IMR-90 (cell line): ENCODE measurements around the gene DENND1A. TPM values are rescaled to one million over a fixed set of nuclear protein-coding genes. Genes with fewer than 3 reads are reported as not detected.

Experiments used
- ATAC-seq: fragments of 200-7000 bp; cut with Tn5 transposase; 2 replicates; pipeline ENCODE4 v1.9.1; 2020; ENCODE audit warnings: low read depth, mild to moderate bottlenecking, moderate library complexity
- BruUV-seq: library from RNA; stranded (reverse); fragments of 400-500 nt; replicated peaks from 2 replicates; lab custom pipeline; 2021; lab: Mats Ljungman, UMichigan
- CTCF ChIA-PET: fragments of 300-600 bp; formaldehyde crosslinking; extraction: SDS; loops from one replicate; lab custom pipeline; 2021; ENCODE audit warnings: antibody characterized with exemption; lab: Yijun Ruan, JAX
- POLR2A ChIA-PET: fragments of 300-600 bp; sonication (Branson Sonifier 250); formaldehyde crosslinking; loops from one replicate; lab custom pipeline; 2022; ENCODE audit warnings: antibody characterized with exemption; ENCODE audit not compliant: unreplicated experiment; lab: Charles Lee
- DNase-seq: peaks from one replicate; pipeline ENCODE4 v3.0.0; 2013
- H2AFZ ChIP-seq: replicated peaks from 2 replicates; pipeline ENCODE3; 2013; ENCODE audit warnings: low read length, mild to moderate bottlenecking; ENCODE audit not compliant: poor library complexity
- H2AK5ac ChIP-seq: 2 replicates; pipeline ENCODE4 v1.6.1; 2013; ENCODE audit warnings: low read depth, low read length, inconsistent platforms
- H2AK9ac ChIP-seq: replicated peaks from 2 replicates; pipeline ENCODE3; 2013; ENCODE audit warnings: mild to moderate bottlenecking, low read depth, low read length, moderate library complexity; ENCODE audit not compliant: poor library complexity
- H2BK120ac ChIP-seq: 2 replicates; pipeline ENCODE4 v1.6.1; 2013; ENCODE audit warnings: low read depth, low read length, inconsistent platforms
- H2BK15ac ChIP-seq: 3 replicates; pipeline ENCODE4 v1.6.1; 2013; ENCODE audit warnings: low read depth, low read length, inconsistent platforms
- H2BK20ac ChIP-seq: 2 replicates; pipeline ENCODE4 v1.6.1; 2013; ENCODE audit warnings: low read depth, mild to moderate bottlenecking, inconsistent platforms, low read length, moderate library complexity
- H2BK5ac ChIP-seq: 2 replicates; pipeline ENCODE4 v1.6.1; 2013; ENCODE audit warnings: mild to moderate bottlenecking, low read depth, low read length, inconsistent platforms; ENCODE audit not compliant: poor library complexity, severe bottlenecking
- H3K14ac ChIP-seq: replicated peaks from 2 replicates; pipeline ENCODE4 v1.6.1; 2013; ENCODE audit warnings: low read depth, low read length, inconsistent platforms
- H3K18ac ChIP-seq: 2 replicates; pipeline ENCODE4 v1.6.1; 2013; ENCODE audit warnings: low read depth, low read length, control low read depth
- H3K23ac ChIP-seq: 2 replicates; pipeline ENCODE4 v1.6.1; 2013; ENCODE audit warnings: low read depth, low read length, inconsistent platforms
- H3K27ac ChIP-seq: 2 replicates; pipeline ENCODE4 v1.5.1; 2013; ENCODE audit warnings: mild to moderate bottlenecking, control low read depth, low read length; ENCODE audit not compliant: insufficient read depth
- H3K27me3 ChIP-seq: 2 replicates; pipeline ENCODE4 v1.6.1; 2013; ENCODE audit warnings: low read length; ENCODE audit not compliant: control insufficient read depth, insufficient read depth
- H3K36me3 ChIP-seq: 2 replicates; pipeline ENCODE4 v1.6.1; 2013; ENCODE audit warnings: low read length, mixed read lengths; ENCODE audit not compliant: control insufficient read depth, insufficient read depth
- H3K4ac ChIP-seq: 2 replicates; pipeline ENCODE4 v1.6.1; 2013; ENCODE audit warnings: low read depth, low read length, inconsistent platforms
- H3K4me1 ChIP-seq: 2 replicates; pipeline ENCODE4 v1.6.1; 2013; ENCODE audit warnings: low read length, mixed read lengths; ENCODE audit not compliant: control insufficient read depth, insufficient read depth
- H3K4me2 ChIP-seq: 2 replicates; pipeline ENCODE4 v1.6.1; 2013; ENCODE audit warnings: low read depth, mild to moderate bottlenecking, control low read depth, low read length, moderate library complexity
- H3K4me3 ChIP-seq: 2 replicates; pipeline ENCODE4 v1.5.1; 2013; ENCODE audit warnings: low read depth, mild to moderate bottlenecking, control low read depth, low read length, moderate library complexity; ENCODE audit not compliant: insufficient read depth
- H3K56ac ChIP-seq: 2 replicates; pipeline ENCODE4 v1.6.1; 2013; ENCODE audit warnings: low read length, inconsistent platforms; ENCODE audit not compliant: insufficient read depth; ENCODE audit errors: extremely low read depth
- H3K79me1 ChIP-seq, 2 experiments: 2 replicates each; pipeline ENCODE4 v1.6.1; 2013; ENCODE audit warnings: low read length in 2 of 2, inconsistent platforms in 1 of 2, low read depth in 1 of 2
- H3K9ac ChIP-seq: 2 replicates; pipeline ENCODE4 v1.6.1; 2013; ENCODE audit warnings: low read depth, low read length, control low read depth
- H3K9me1 ChIP-seq: 2 replicates; pipeline ENCODE4 v1.6.1; 2013; ENCODE audit warnings: low read length, inconsistent platforms; ENCODE audit not compliant: insufficient read depth
- H3K9me3 ChIP-seq: 2 replicates; pipeline ENCODE4 v1.6.1; 2013; ENCODE audit warnings: low read length; ENCODE audit not compliant: control insufficient read depth, insufficient read depth
- H4K20me1 ChIP-seq: 2 replicates; pipeline ENCODE4 v1.6.1; 2013; ENCODE audit warnings: low read length, inconsistent platforms; ENCODE audit not compliant: insufficient read depth
- H4K5ac ChIP-seq: 2 replicates; pipeline ENCODE4 v1.6.1; 2013; ENCODE audit warnings: mild to moderate bottlenecking, low read depth, low read length, control low read depth
- H4K8ac ChIP-seq, 2 experiments: 2 replicates each; pipeline ENCODE4 v1.6.1; 2013; ENCODE audit warnings: low read depth in 2 of 2, low read length in 2 of 2, control low read depth in 1 of 2, inconsistent platforms in 1 of 2
- H4K91ac ChIP-seq: 2 replicates; pipeline ENCODE4 v1.6.1; 2013; ENCODE audit warnings: low read depth, low read length, inconsistent platforms; ENCODE audit not compliant: insufficient read depth
- BHLHE40 ChIP-seq: fragments of 150-350 bp; IDR thresholded peaks from 2 replicates; pipeline ENCODE4 v1.6.1; 2016; ENCODE audit warnings: mild to moderate bottlenecking, low read depth, low read length
- CEBPB ChIP-seq: IDR thresholded peaks from 2 replicates; pipeline ENCODE4 v1.6.1; 2012; ENCODE audit warnings: low read depth, low read length, improper control_type of control experiment
- CHD1 ChIP-seq: IDR thresholded peaks from 2 replicates; pipeline ENCODE4 v1.6.1; 2012; ENCODE audit warnings: low read depth, low read length, improper control_type of control experiment
- CTCF ChIP-seq: conservative IDR thresholded peaks from 2 replicates; pipeline ENCODE4 v1.5.1; 2012; ENCODE audit warnings: mild to moderate bottlenecking, low read depth, low read length, improper control_type of control experiment
- MAFK ChIP-seq: IDR thresholded peaks from 2 replicates; pipeline ENCODE4 v1.6.1; 2012; ENCODE audit warnings: low read depth, low read length, improper control_type of control experiment
- NFE2L2 ChIP-seq: fragments of 150-350 bp; IDR thresholded peaks from 2 replicates; pipeline ENCODE4 v1.6.1; 2016; ENCODE audit warnings: low read depth, mild to moderate bottlenecking, low read length
- POLR2A ChIP-seq: IDR thresholded peaks from 2 replicates; pipeline ENCODE4 v1.6.1; 2012; ENCODE audit warnings: mild to moderate bottlenecking, low read depth, low read length
- RAD21 ChIP-seq: IDR thresholded peaks from 2 replicates; pipeline ENCODE4 v1.6.1; 2012; ENCODE audit warnings: low read length, improper control_type of control experiment
- RCOR1 ChIP-seq: IDR thresholded peaks from 2 replicates; pipeline ENCODE4 v1.6.1; 2012; ENCODE audit warnings: mild to moderate bottlenecking, low read length, improper control_type of control experiment; ENCODE audit not compliant: insufficient replicate concordance
- USF2 ChIP-seq: fragments of 150-350 bp; IDR thresholded peaks from 2 replicates; pipeline ENCODE4 v1.6.1; 2017; ENCODE audit warnings: mild to moderate bottlenecking, antibody characterized with exemption, low read length, low read depth
- WGBS, 2 experiments: methylation state at CpG; one replicate each; pipeline versions ENCODE4 v1.1.5 to v1.1.7; 2013; ENCODE audit warnings: missing lambda C conversion rate in 2 of 2; ENCODE audit not compliant: insufficient read length in 1 of 2; ENCODE audit errors: extremely low coverage in 2 of 2; 5-methylcytosine and 5-hydroxymethylcytosine counted together
- dilution Hi-C: fragments of 300-500 bp; cut with HindIII; formaldehyde crosslinking; loops from one replicate; pipeline ENCODE4 v1.14.3; 2018; ENCODE audit warnings: low sequenced_read_pairs; ENCODE audit not compliant: unreplicated experiment
- in situ Hi-C: fragments of 300-500 bp; cut with MboI; formaldehyde crosslinking; loops from 3 replicates; pipeline ENCODE4 v1.14.3; 2019; ENCODE audit warnings: low sequenced_read_pairs, inconsistent platforms, mixed read lengths
- intact Hi-C: fragments of 100-400 bp; cut with micrococcal nuclease; formaldehyde crosslinking; loops from 2 replicates; pipeline ENCODE4 v1.10.0; 2022
- polyA plus RNA-seq, 3 experiments: library from polyadenylated mRNA; depleted of rRNA; stranded (reverse); fragments of >200 nt; gene quantifications; 2 replicates each; pipeline ENCODE4 v1.2.3, GENCODE V29; 2012; ENCODE audit warnings: low replicate concordance in 1 of 3
- total RNA-seq: library from RNA; depleted of rRNA; stranded (reverse); fragments of >200 nt; gene quantifications from 2 replicates; pipeline ENCODE4 v1.2.3, GENCODE V29; 2012

Gene DENND1A
- total and polyA plus RNA-seq, 2 of the 4 experiments (the other 2 are of a cell fraction) = 21.4 to 27.6 TPM

GRCh38 chr9:123511326-123512277 is 418.3 kb downstream of the DENND1A start:
- Histone ChIP-seq H2BK120ac (no peak overlapping the region), H4K20me1 (no peaks in the 10 kb centered on the region), H2BK15ac (no peak overlapping the region), H2AK9ac (no peak overlapping the region), H3K4ac (no peak overlapping the region), H2BK20ac (no peak overlapping the region), H3K9me1 (no peaks in the 10 kb centered on the region; the same call in 1 of the 2 replicates), H3K9ac (no peak overlapping the region), H3K23ac (no peak overlapping the region), H4K8ac (no peak overlapping the region), H3K18ac (no peak overlapping the region), H2AK5ac (no peak overlapping the region), H3K36me3 (no peaks in the 10 kb centered on the region), H3K4me3 (no peak overlapping the region), H3K4me2 (no peak overlapping the region), H3K9me3 (no peaks in the 10 kb centered on the region), H3K4me1 (no peaks in the 10 kb centered on the region), H2AFZ (no peak overlapping the region), H3K27me3 (no peaks in the 10 kb centered on the region), H2BK5ac (no peak overlapping the region), H3K56ac (no peak overlapping the region), H3K14ac (no peak overlapping the region), H3K27ac (no peak overlapping the region), H4K91ac (no peak overlapping the region), H4K5ac (no peak overlapping the region), H3K79me1 (no peaks in the 10 kb centered on the region)
- CTCF ChIA-PET = no interaction called here
- no TSS peak for BruUV-seq
- no peak for DNase-seq
- in situ Hi-C loops = no loop called here
- intact Hi-C loops = no loop called here
- ATAC-seq = no peak
- 93% methylated on average over 3 of the region's 15 CpGs; no CpG with 5 or more reads in 1 of the 2 experiments for WGBS, 2 experiments
- POLR2A ChIA-PET = no interaction called here
- no peak for TF ChIP-seq CHD1
- no peak for TF ChIP-seq BHLHE40
- TF ChIP-seq MAFK = no peak
- TF ChIP-seq CEBPB = no peak
- no peak for TF ChIP-seq POLR2A
- no peak for TF ChIP-seq CTCF
- TF ChIP-seq RAD21 = no peak
- no peak for TF ChIP-seq RCOR1
- no peak for TF ChIP-seq NFE2L2
- TF ChIP-seq USF2 = no peak
- dilution Hi-C loops = no loop called here
